ENCODE data around the gene RMRP. TPM values are rescaled to one million over a fixed set of nuclear protein-coding genes. Genes with fewer than 3 reads are reported as not detected.

RMRP gene
- total RNA-seq, 4 donors from 2014 or later = 649 to 2,915 (median 1,530) TPM

- DNase-seq (ENCODE audit: low spot score in 2 of 2) = no peak
- no peaks in the 10 kb centered on the region for H3K9me3 ChIP-seq
- peaks cover 0 to 47% (median 0%) of the 10 kb centered on the region in 3 donors for H3K36me3 ChIP-seq
- TF ChIP-seq CTCF (IDR thresholded peaks at IDR 0.05) = no peak
- TF ChIP-seq EP300 (IDR thresholded peaks at IDR 0.05) = no peak
- no peak for TF ChIP-seq POLR2A (IDR thresholded peaks at IDR 0.05)
- peak overlapping the region in 2 of 4 donors; percentile 43 to 96 for H3K27ac ChIP-seq
- peak overlapping the region in 1 of 4 donors; percentile 2 for H3K4me3 ChIP-seq
- peaks cover 0 to 55% (median 9%) of the 10 kb centered on the region in 4 donors for H3K4me1 ChIP-seq
- WGBS, 2 donors = 83 to 95% methylated on average over 10 of the region's 10 CpGs
- no peaks in the 10 kb centered on the region for H3K27me3 ChIP-seq
These were observed 27.1 kb upstream of the RMRP start for GRCh38 chr9:35684921-35685320.

GRCh38 chr9:35683323-35683722 is 25.5 kb upstream of the RMRP start:
- Histone ChIP-seq H3K4me1 (peaks cover 0 to 39% (median 6%) of the 10 kb centered on the region in 4 donors), H3K4me3 (no peak overlapping the region), H3K27ac (peak overlapping the region in 1 of 4 donors; percentile 7), H3K9me3 (no peaks in the 10 kb centered on the region), H3K36me3 (peaks cover 0 to 47% (median 0%) of the 10 kb centered on the region in 3 donors), H3K27me3 (no peaks in the 10 kb centered on the region)
- TF ChIP-seq CTCF (IDR thresholded peaks at IDR 0.05) = no peak
- no peak for DNase-seq (ENCODE audit: low spot score in 2 of 2)
- 60 to 75% methylated on average over 2 of the region's 2 CpGs for WGBS, 2 donors

GRCh38 chr9:35682520-35683315 is 24.9 kb upstream of the RMRP start:
- TF ChIP-seq POLR2A (IDR thresholded peaks at IDR 0.05) (no peak), EP300 (IDR thresholded peaks at IDR 0.05) (no peak), CTCF (IDR thresholded peaks at IDR 0.05) (no peak)
- Histone ChIP-seq H3K9me3 (no peaks in the 10 kb centered on the region), H3K4me3 (no peak overlapping the region), H3K27ac (peak overlapping the region in 1 of 4 donors; percentile 7), H3K27me3 (no peaks in the 10 kb centered on the region), H3K36me3 (peaks cover 0 to 47% (median 0%) of the 10 kb centered on the region in 3 donors), H3K4me1 (peaks cover 0 to 33% (median 6%) of the 10 kb centered on the region in 4 donors)
- DNase-seq (ENCODE audit: low spot score in 2 of 2) = no peak
- WGBS, 2 donors = 78 to 86% methylated on average over 10 of the region's 10 CpGs

GRCh38 chr9:35682051-35682450 is 24.2 kb upstream of the RMRP start:
- TF ChIP-seq CTCF (IDR thresholded peaks at IDR 0.05) (no peak), POLR2A (IDR thresholded peaks at IDR 0.05) (no peak), EP300 (IDR thresholded peaks at IDR 0.05) (no peak)
- Histone ChIP-seq H3K27me3 (no peaks in the 10 kb centered on the region), H3K4me1 (peaks cover 0 to 26% (median 3%) of the 10 kb centered on the region in 4 donors), H3K9me3 (no peaks in the 10 kb centered on the region), H3K4me3 (no peak overlapping the region), H3K27ac (no peak overlapping the region), H3K36me3 (peaks cover 0 to 47% (median 0%) of the 10 kb centered on the region in 3 donors)
- 79 to 81% methylated on average over 6 of the region's 6 CpGs for WGBS, 2 donors
- DNase-seq (ENCODE audit: low spot score in 2 of 2) = no peak

GRCh38 chr9:35681341-35682002 is 23.7 kb upstream of the RMRP start:
- TF ChIP-seq EP300 (IDR thresholded peaks at IDR 0.05) (no peak), CTCF (IDR thresholded peaks at IDR 0.05) (no peak), POLR2A (IDR thresholded peaks at IDR 0.05) (no peak)
- Histone ChIP-seq H3K36me3 (peaks cover 0 to 47% (median 0%) of the 10 kb centered on the region in 3 donors), H3K4me1 (peaks cover 0 to 21% (median 3%) of the 10 kb centered on the region in 4 donors), H3K27ac (no peak overlapping the region), H3K9me3 (no peaks in the 10 kb centered on the region), H3K4me3 (no peak overlapping the region), H3K27me3 (no peaks in the 10 kb centered on the region)
- 31 to 70% methylated on average over 3 of the region's 3 CpGs for WGBS, 2 donors
- DNase-seq (ENCODE audit: low spot score in 2 of 2) = no peak
